GM12801 (cell line): Measurements from ENCODE around the gene TIMM22.

Experiments
- CTCF ChIP-seq: IDR thresholded peaks from one replicate; pipeline ENCODE4 v1.5.1; 2011; ENCODE audit warnings: control low read depth; ENCODE audit not compliant: insufficient read length; ENCODE audit errors: extremely low read depth

The TIMM22 gene

GRCh38 chr17:1036845-1037237, 39.9 kb downstream of the TIMM22 start:
- no peak for TF ChIP-seq CTCF

GRCh38 chr17:1037238-1037879, 40.4 kb downstream of the TIMM22 start:
- TF ChIP-seq CTCF = no peak

GRCh38 chr17:1038459-1039122, 41.7 kb downstream of the TIMM22 start:
- no peak for TF ChIP-seq CTCF

- no peak for TF ChIP-seq CTCF
These were observed 42.2 kb downstream of the TIMM22 start for GRCh38 chr17:1039123-1039507.

GRCh38 chr17:1039511-1040215, 42.7 kb downstream of the TIMM22 start:
- TF ChIP-seq CTCF = no peak

- no peak for TF ChIP-seq CTCF
These were observed 43.3 kb downstream of the TIMM22 start for GRCh38 chr17:1040216-1040600.

- TF ChIP-seq CTCF = no peak
These were observed 44.8 kb downstream of the TIMM22 start for GRCh38 chr17:1041746-1042145.
